Keratinocyte (primary cell): ENCODE measurements around the gene ZNF629.

ENCODE experiments used
- CTCF ChIP-seq, 3 experiments: IDR thresholded peaks in 1 of 3; conservative IDR thresholded peaks in 1 of 3; optimal IDR thresholded peaks in 1 of 3; 2 replicates in 2 of 3; 3 replicates in 1 of 3; pipeline versions ENCODE3 to v1.5.1; 2011; ENCODE audit warnings: low read length in 3 of 3, mild to moderate bottlenecking in 3 of 3, moderate library complexity in 2 of 3, control low read depth in 1 of 3, inconsistent platforms in 1 of 3; ENCODE audit not compliant: insufficient read depth in 2 of 3; ENCODE audit errors: extremely low read depth in 1 of 3
- EZH2 ChIP-seq: IDR thresholded peaks from one replicate; pipeline ENCODE4 v1.6.1; 2012; ENCODE audit warnings: inconsistent platforms, mild to moderate bottlenecking, low read length, moderate library complexity

GRCh38 chr16:30758988-30759491, 28.0 kb downstream of the ZNF629 start:
- TF ChIP-seq CTCF (optimal IDR thresholded peaks at IDR 0.05 in 1 of 3, IDR thresholded peaks at IDR 0.05 in 1 of 3, conservative IDR thresholded peaks at IDR 0.05 in 1 of 3; ENCODE audit: extremely low read depth in 1 of 3, insufficient read depth in 2 of 3, low read length in 3 of 3): no peak
- TF ChIP-seq EZH2: no peak
